ENCODE data around the gene TTLL10. TPM values are rescaled to one million over a fixed set of nuclear protein-coding genes. Genes with fewer than 3 reads are reported as not detected.

TTLL10 gene
- total and polyA plus RNA-seq, 2 of the 4 experiments (the other 2 are of a cell fraction) = not detected

GRCh38 chr1:1191734-1192133, 18.1 kb downstream of the TTLL10 start:
- no peak overlapping the region for H3K18ac ChIP-seq (ENCODE audit: low read depth, low read length)
- no peaks in the 10 kb centered on the region for H3K9me1 ChIP-seq (ENCODE audit: insufficient read depth, low read length)
- H3K4me1 ChIP-seq (ENCODE audit: control insufficient read depth, insufficient read depth, low read length) = no peaks in the 10 kb centered on the region
- H3K23ac ChIP-seq (ENCODE audit: low read depth, low read length) = no peak overlapping the region
- intact Hi-C loops (cut with micrococcal nuclease) = no loop called here
- H4K91ac ChIP-seq (ENCODE audit: insufficient read depth, low read depth, low read length) = no peak overlapping the region
- H2AK5ac ChIP-seq (ENCODE audit: low read depth, low read length) = no peak overlapping the region
- H3K56ac ChIP-seq (ENCODE audit: extremely low read depth, insufficient read depth, low read length) = no peak overlapping the region
- in situ Hi-C loops (cut with MboI; ENCODE audit: low sequenced_read_pairs) = no loop called here
- peaks cover 11% of the 10 kb centered on the region for H3K9me3 ChIP-seq (ENCODE audit: control insufficient read depth, insufficient read depth, low read length)
- no peak overlapping the region for H2AFZ ChIP-seq (replicated peaks; ENCODE audit: low read length, poor library complexity)
- no peak overlapping the region for H3K9ac ChIP-seq (ENCODE audit: low read depth, low read length)
- 72% methylated on average over 5 of the region's 11 CpGs; no CpG with 5 or more reads in 1 of the 2 experiments for WGBS, 2 experiments (ENCODE audit: extremely low coverage in 2 of 2, insufficient read length in 1 of 2)
- H2BK15ac ChIP-seq (ENCODE audit: low read depth, low read length) = no peak overlapping the region
- no peak overlapping the region for H2BK20ac ChIP-seq (ENCODE audit: low read depth, low read length)
- dilution Hi-C loops (cut with HindIII; ENCODE audit: low sequenced_read_pairs, unreplicated experiment) = no loop called here
- no peak overlapping the region for H2AK9ac ChIP-seq (replicated peaks; ENCODE audit: low read depth, low read length, poor library complexity)
- no peak overlapping the region for H3K4me3 ChIP-seq (ENCODE audit: insufficient read depth, low read depth, low read length)
- no peak overlapping the region for H3K4me2 ChIP-seq (ENCODE audit: low read depth, low read length)
- ChIA-PET POLR2A (ENCODE audit: unreplicated experiment) (no interaction called here), CTCF (no interaction called here)
- H3K36me3 ChIP-seq (ENCODE audit: control insufficient read depth, insufficient read depth, low read length) = no peaks in the 10 kb centered on the region
- H2BK120ac ChIP-seq (ENCODE audit: low read depth, low read length) = no peak overlapping the region
- no TSS peak for BruUV-seq (replicated peaks)
- no peak overlapping the region for H2BK5ac ChIP-seq (ENCODE audit: low read depth, low read length, poor library complexity, severe bottlenecking)
- H4K5ac ChIP-seq (ENCODE audit: low read depth, low read length) = no peak overlapping the region
- no peak for TF ChIP-seq RFX5 (IDR thresholded peaks at IDR 0.05; ENCODE audit: low read depth, low read length)
- no peak for TF ChIP-seq MAFK (IDR thresholded peaks at IDR 0.05; ENCODE audit: low read depth, low read length)
- no peak for TF ChIP-seq CEBPB (IDR thresholded peaks at IDR 0.05; ENCODE audit: low read depth, low read length)
- TF ChIP-seq SMC3 (IDR thresholded peaks at IDR 0.05; ENCODE audit: low read depth, low read length) = no peak
- TF ChIP-seq FOS (IDR thresholded peaks at IDR 0.05; ENCODE audit: low read depth, low read length) = no peak
- no peak for TF ChIP-seq POLR2A (IDR thresholded peaks at IDR 0.05; ENCODE audit: low read depth, low read length)
- no peak for TF ChIP-seq NFE2L2 (IDR thresholded peaks at IDR 0.05; ENCODE audit: low read depth, low read length)
- TF ChIP-seq USF2 (IDR thresholded peaks at IDR 0.05; ENCODE audit: low read depth, low read length) = no peak
- no peak for TF ChIP-seq CHD1 (IDR thresholded peaks at IDR 0.05; ENCODE audit: low read depth, low read length)
- TF ChIP-seq, protein P1, sequence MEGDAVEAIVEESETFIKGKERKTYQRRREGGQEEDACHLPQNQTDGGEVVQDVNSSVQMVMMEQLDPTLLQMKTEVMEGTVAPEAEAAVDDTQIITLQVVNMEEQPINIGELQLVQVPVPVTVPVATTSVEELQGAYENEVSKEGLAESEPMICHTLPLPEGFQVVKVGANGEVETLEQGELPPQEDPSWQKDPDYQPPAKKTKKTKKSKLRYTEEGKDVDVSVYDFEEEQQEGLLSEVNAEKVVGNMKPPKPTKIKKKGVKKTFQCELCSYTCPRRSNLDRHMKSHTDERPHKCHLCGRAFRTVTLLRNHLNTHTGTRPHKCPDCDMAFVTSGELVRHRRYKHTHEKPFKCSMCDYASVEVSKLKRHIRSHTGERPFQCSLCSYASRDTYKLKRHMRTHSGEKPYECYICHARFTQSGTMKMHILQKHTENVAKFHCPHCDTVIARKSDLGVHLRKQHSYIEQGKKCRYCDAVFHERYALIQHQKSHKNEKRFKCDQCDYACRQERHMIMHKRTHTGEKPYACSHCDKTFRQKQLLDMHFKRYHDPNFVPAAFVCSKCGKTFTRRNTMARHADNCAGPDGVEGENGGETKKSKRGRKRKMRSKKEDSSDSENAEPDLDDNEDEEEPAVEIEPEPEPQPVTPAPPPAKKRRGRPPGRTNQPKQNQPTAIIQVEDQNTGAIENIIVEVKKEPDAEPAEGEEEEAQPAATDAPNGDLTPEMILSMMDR (conservative IDR thresholded peaks at IDR 0.05; ENCODE audit: low read depth, low read length) = no peak
- TF ChIP-seq, protein P2, sequence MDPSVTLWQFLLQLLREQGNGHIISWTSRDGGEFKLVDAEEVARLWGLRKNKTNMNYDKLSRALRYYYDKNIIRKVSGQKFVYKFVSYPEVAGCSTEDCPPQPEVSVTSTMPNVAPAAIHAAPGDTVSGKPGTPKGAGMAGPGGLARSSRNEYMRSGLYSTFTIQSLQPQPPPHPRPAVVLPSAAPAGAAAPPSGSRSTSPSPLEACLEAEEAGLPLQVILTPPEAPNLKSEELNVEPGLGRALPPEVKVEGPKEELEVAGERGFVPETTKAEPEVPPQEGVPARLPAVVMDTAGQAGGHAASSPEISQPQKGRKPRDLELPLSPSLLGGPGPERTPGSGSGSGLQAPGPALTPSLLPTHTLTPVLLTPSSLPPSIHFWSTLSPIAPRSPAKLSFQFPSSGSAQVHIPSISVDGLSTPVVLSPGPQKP (IDR thresholded peaks at IDR 0.05; ENCODE audit: borderline replicate concordance, low read depth, low read length) = no peak
- no peak for TF ChIP-seq RAD21 (IDR thresholded peaks at IDR 0.05; ENCODE audit: low read length)
- no peak for TF ChIP-seq RCOR1 (IDR thresholded peaks at IDR 0.05; ENCODE audit: insufficient replicate concordance, low read length)
- no peak for ATAC-seq (ENCODE audit: low read depth)
- H3K14ac ChIP-seq (replicated peaks; ENCODE audit: low read depth, low read length) = no peak overlapping the region
- H3K4ac ChIP-seq (ENCODE audit: low read depth, low read length) = no peak overlapping the region
- H4K8ac ChIP-seq (ENCODE audit: low read depth in 2 of 2, low read length in 2 of 2) = no peak overlapping the region
- DNase-seq = no peak
- H3K27ac ChIP-seq (ENCODE audit: insufficient read depth, low read length) = no peak overlapping the region
- no peaks in the 10 kb centered on the region for H4K20me1 ChIP-seq (ENCODE audit: insufficient read depth, low read length)
- H3K27me3 ChIP-seq (ENCODE audit: control insufficient read depth, insufficient read depth, low read length) = no peaks in the 10 kb centered on the region
- no peaks in the 10 kb centered on the region for H3K79me1 ChIP-seq (ENCODE audit: low read depth in 1 of 2, low read length in 2 of 2)
